ENCODE data around the gene ANXA3.
"Not testable (repeated sequence)": the region's sequence is repeated elsewhere in the genome, so short reads cannot be mapped to it uniquely, and the experiment has no call there.

ANXA3 gene

DNA sequence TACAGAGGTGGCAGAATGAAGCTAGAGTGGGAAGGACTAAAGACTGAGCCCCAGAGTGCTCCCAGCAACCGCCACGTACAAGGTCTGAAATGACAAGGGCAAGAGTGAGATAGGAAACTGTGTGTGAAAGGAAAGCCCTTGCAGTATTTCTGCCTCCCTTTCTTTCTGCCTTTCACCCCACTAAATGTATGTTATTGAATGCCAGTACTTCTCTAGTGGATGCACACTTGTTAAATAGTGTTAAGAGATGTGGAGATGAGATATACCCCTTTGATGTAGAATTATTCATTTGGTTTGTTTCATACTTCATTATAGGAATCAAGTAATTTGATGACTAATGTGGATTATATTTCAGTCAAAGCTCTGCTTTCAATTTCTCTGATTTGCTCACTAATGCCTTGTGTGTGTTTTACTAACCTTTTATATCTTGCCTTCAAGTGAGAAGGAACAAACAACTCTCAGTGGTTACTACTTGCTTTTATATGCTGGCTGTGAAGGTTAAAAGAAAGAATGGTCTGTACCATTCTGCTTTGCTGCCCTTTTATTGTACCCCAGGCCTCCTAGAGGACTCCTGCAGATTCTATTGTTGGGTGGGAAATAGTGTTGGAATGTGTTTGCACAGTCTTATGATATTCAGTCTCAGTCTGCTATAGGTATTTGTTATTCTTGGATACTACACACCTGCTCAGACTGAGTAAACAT is 8.0 kb upstream of the ANXA3 start:
- DNase-seq (ENCODE audit: low spot score): no peak

DNA sequence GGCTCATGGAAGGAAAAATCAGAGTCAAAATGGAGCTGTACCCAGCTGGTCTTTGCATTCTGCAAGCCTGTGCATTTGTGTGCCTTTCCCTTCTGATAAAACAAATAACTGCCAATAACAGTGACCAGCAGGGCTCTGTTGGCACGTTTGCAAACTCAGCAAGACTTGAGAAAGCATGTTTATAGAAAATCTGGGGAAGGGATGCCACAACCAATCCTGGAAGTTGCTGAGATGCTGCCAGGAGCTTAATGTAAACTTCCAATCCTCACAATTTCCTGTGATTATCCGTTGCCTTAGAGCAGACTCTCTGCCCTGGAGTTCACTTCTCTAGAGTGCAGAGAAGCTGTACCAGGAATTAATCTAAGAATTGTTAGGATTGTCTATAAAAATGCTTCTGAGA is 6.9 kb upstream of the ANXA3 start:
- DNase-seq (ENCODE audit: low spot score): no peak

DNA sequence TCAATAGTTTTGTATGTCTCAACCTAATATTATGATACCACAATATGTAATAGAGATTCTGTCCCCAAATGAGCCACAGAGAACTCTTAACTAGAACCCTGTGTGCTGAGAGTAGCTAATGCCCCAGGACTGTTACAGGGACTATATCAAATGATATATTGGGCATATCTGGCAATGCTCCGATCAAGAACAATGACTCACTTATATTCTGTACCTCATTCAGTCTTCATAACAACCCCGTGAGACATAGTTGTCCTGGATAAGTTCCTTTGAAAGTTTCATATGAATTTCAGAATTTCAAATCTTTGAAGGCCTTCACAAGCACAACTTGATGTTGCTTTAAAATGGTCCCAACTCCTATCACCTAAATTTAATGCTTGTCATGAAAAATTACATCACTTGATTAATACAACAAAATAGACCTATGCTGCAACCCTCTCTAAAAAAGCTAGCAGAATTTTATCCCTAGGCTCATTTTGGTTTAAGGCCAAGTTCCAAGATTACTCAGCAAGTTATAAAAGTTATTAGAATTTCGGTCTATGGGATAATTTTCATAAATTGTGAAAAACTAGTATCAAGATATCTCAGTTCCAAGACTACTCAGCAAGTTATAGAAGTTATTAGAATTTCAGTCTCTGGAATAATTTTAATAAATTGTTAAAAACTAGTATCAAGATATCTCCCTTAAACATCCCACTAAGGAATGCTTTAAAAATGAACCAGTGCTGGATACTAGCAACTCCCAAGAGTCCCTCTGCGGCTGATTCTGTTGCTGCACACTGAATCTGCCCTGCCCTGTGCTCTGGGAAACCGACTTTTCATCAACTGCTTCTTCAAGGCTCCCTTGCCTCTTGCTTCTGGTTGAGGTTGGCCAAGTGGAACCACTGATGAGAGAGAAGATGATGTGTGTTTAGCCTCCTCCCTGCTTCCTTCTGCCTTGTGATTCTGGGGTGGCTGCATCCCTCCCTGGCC is 6.0 kb upstream of the ANXA3 start:
- no peak for DNase-seq (ENCODE audit: low spot score)

DNA sequence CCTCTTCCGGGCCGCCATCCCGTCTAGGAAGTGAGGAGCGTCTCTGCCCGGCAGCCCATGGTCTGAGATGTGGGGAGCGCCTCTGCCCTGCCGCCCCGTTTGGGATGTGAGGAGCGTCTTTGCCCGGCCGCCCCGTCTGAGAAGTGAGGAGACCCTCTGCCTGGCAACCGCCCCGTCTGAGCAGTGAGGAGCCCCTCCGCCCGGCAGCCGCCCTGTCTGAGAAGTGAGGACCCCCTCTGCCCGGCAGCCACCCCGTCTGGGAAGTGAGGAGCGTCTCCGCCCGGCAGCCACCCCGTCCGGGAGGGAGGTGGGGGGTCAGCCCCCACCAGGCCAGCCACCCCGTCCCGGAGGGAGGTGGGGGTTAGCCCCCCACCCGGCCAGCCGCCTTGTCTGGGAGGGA is 3.7 kb upstream of the ANXA3 start:
- not testable (repeated sequence) for DNase-seq (ENCODE audit: low spot score)

DNA sequence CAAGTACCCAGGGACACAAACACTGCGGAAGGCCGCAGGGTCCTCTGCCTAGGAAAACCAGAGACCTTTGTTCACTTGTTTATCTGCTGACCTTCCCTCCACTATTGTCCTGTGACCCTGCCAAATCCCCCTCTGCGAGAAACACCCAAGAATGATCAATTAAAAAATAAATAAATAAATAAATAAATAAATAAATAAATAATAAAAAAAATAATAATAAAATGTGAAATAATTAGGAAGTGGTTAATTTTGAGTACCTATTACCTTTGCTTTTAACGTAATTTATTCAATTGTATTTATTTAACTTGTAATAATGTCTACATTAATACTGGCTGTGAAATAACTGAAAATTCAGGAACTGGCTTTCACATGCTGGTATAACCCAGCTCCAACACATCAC is 2.7 kb upstream of the ANXA3 start:
- DNase-seq (ENCODE audit: low spot score): not testable (repeated sequence)

DNA sequence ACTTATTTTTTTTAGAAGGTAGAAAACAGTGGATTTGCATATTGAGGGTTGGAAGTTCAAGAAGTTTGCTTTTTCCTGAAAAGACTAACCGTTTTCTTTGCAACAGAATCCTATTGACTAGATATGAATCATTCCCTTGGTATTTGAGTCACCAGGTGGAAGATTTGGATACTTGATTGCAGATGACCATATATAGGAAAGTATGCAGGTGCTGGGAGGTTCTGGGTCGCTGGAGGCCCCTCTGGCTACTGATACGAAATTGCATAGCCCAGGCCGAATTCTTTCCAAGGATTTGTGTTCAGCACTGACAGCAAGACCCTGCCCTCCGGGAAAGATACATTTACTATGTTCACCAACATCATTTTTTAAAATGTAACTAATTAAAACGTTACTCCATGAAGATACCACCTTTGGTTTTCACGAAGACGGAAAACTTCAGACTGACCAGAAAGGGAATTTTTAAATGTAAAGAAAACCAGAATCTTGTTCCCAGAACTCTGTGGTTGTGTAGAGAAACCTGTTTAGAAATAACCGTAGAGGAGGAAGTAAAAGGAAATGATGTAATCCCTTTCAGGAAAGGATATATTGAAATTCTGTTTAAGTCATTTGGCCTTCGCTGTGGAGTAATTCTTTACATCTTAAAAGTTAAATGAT is 946 bp downstream of the ANXA3 start:
- no peak for DNase-seq (ENCODE audit: low spot score)

DNA sequence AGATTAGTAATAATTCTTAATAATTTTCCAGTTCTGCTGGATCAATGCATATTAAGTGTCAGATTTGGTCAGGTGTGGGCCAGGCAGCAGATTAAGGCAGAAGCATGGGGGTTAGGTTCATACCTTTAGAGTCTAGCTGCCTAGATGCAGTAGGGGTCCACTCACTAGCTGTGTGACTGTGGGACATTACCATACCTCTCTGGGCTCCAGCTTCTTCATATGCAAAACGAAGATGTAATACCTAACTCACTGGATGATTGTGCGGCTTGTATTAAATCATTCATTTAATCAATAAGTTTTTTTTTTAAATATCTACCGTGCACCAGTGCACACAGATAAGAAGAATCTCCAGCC is 1.4 kb downstream of the ANXA3 start:
- no peak for DNase-seq (ENCODE audit: low spot score)

DNA sequence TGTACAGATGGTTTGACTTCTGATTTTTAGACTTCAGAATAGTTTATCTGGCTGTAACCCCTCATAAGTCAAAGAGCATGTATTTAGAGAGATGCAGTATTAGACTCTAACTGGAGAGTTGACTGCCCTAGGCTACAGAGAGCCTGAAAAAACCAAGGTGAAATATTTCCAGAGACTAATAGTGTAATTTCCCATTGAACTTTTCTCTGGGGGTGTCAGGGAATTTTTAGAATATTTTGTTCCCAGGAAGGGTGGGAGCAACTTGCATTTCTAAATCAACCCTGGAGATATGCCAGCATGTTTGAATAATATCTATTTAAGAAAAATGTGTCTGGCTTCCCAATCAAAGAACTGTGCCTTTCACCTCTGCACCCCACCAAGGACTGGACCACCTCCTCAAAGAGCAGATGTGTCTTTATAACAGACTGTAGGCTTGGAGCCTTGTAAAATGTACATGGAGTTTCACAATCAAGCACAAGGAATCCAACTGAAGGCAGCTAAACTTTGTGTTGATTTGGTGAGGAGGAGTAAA is 2.0 kb downstream of the ANXA3 start:
- no peak for DNase-seq (ENCODE audit: low spot score)

DNA sequence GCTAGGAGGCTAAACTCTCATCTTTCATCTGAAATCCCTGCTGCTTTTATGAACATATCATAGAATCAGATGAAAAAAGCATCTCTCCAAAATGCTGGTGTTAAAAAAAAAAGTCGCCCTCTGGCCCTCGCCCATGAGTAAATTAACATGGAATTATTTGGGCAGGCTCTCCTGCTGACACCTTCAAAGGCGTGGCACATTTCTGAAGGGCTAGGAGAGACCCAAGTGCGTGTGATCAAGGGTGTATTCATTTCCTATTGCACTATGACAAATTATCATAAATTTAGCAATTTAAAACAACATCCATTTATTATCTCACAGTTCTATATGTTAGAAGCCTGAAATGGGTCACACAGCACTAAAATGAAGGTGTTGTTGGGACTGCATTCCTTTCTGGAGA is 5.1 kb downstream of the ANXA3 start:
- DNase-seq (ENCODE audit: low spot score): no peak

DNA sequence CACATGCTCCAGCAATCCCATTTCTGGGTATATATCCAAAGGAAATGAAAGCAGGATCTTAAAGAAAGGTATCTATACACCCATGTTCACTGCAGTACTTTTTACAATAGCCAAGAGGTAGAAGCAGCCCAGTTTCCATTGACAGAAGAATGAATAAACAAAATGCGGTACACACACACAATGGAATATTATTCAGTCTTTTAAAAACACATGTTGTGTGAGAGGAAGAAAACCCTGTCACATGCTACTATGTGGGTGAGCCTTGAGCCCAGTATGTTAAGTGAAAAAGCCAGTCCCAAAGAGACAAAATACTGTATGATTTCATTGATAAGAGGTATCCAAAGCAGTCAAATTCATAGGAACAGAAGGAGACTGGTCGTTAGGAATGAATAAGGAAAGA is 6.3 kb downstream of the ANXA3 start:
- no peak for DNase-seq (ENCODE audit: low spot score)

DNA sequence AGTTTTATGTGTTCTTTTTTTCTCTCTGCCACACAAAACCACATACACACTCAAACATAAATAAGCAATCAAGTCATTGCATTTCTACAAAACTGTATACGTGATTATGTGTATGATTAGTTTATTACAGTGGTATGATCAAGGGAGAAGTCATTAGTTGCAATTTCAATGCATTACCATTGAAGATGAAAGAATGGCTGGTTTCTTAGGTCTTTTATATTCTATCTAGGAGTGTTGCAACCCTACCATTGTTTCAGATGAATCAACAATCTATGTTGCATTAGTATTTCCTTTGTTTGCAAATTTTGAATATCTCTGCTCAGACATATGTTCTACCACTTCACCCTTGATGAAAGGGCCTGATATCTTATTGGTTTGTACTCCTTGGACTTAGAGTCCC is 6.8 kb downstream of the ANXA3 start:
- DNase-seq (ENCODE audit: low spot score): no peak

DNA sequence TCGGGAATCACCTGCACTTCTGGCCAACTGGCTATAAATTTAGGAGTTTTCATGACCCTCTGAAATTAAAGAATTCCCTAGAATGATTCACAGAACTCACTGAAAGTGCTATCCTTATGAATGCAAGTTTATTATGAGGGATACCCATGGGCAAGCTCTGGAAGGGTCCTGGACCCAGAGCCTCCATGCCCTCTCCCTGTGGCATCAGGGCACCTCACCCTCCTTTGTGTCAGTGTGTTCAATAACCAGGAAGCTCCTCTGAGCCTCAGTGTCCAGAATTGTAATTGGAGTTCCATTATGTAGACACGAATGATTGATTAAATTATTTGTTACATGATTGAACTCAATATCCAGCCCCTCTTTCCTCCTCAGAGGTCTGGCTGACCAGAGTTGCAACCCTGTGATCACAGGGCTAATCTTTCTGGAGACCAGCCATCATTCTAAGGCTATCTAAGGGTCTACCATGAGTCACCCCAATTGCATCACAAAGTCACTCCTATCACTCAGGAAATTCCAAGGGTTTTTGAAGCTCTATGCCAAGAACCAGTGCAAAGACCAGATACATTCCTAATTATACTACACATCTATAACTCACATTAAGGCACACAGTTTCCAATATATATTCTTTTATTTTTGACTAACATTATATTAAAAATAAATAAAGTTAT is 8.9 kb downstream of the ANXA3 start:
- DNase-seq (ENCODE audit: low spot score): no peak

DNA sequence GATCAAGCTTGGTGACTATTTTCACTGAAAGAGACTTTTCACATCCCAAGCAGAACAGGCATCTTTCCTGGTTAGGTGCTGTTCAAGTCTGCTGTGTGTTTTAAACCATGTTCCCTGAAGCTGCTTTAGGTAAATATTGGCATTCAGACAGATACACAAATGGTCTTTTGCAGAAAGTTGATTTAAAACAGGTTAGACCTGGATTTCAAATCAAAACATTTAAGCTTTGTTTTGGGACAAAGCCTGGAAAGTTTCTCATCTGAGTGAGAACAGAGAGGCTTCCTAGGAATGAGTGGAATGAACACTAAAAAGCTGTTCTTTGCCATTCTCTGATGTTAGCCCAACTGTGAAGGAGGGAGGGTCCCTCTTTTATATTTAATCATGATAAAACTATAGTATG is 10.1 kb downstream of the ANXA3 start:
- DNase-seq (ENCODE audit: low spot score): no peak

DNA sequence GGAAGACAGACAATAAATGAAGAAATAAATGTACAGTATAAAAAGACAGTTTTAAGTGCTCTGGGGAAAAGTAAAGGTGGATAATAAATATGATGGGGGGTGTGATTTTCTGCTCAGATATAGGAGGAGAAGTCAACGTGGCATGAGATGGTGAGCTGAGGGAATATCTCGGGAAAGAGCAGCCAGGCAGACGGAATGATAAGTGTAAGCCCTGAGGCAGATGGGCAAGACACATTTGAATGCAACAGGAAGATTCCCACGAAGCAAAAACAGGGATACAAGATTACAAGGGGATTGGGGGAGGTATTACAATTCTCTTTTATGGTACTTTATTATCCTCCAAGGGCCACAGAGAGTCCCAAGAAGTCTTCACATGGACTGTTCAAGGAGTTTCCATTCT is 11.1 kb downstream of the ANXA3 start:
- no peak for DNase-seq (ENCODE audit: low spot score)

DNA sequence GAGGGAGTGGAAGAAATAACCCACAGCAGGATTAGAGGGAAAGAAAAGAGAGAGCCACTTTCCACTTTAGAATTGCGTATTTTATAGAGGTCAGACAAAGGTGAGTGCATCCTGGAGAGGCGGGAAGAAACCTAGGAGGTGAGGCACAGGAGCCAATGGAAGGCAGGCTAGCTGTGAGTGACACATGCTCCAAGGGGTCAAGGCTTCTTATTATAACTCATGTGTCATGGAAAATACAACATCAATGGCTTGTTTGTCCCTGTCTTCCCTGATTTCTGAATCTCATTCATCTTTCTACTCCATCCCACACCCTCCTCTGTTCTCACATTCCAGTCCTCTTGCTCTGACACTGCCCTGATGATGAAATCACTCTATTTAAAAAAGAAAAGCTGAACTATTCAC is 14.4 kb downstream of the ANXA3 start:
- no peak for DNase-seq (ENCODE audit: low spot score)

DNA sequence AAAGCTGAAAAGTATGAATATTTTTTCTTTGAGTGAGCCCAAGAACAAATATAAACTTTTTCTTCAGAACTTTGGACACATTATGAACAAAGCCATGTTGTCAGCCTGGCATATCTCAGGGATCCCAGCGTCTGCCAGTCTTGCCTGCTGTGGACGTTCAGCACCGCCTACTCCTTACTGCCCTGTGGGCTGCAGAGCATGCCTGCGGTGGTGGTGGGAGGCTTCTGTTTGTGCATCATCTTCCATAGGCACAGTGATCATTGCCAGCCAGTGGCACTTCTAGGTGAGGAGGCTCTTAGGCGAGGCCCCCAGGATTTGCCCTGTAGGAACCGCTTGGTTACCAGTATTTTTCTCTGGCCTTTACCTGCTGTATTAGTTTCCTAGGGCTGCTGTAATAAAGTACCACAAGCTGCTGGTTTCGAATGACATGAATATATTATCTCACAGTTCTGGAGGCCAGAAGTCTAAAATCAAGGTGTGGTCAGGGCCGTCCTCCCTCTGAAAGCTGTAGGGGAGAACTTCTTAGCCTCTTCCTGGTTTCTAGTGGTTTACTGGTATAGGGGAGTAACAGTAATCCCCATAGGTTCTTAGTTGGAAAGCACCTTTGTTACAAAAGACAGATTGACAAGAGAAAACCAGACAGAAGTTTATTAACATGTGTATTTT is 15.4 kb downstream of the ANXA3 start:
- no peak for DNase-seq (ENCODE audit: low spot score)

DNA sequence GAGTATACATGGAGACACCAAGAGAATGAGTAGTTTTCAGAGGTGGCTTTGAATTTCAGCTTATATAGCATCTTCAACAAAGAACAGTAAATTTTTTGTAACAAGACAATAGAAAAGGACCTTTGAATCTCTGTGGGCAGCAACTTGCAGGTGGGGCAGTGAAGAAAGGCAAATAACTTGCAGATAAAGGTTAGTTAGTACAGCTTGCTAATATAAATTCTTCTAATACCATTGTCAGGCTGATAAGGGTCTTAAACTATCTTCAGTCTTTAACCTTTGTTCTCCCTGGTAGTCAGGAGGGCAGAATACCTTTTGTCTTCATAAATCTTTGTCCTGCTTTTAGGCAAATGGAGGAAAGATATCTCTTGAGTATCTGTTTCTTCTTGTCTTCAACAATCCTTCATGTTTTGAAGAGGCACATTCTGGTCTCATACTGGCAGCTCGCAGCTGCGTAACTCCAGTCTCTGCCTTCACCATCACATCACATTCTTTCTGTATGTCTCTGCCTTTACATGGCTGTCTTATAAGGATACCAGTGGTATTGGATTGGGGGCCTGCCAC is 16.0 kb downstream of the ANXA3 start:
- no peak for DNase-seq (ENCODE audit: low spot score)

DNA sequence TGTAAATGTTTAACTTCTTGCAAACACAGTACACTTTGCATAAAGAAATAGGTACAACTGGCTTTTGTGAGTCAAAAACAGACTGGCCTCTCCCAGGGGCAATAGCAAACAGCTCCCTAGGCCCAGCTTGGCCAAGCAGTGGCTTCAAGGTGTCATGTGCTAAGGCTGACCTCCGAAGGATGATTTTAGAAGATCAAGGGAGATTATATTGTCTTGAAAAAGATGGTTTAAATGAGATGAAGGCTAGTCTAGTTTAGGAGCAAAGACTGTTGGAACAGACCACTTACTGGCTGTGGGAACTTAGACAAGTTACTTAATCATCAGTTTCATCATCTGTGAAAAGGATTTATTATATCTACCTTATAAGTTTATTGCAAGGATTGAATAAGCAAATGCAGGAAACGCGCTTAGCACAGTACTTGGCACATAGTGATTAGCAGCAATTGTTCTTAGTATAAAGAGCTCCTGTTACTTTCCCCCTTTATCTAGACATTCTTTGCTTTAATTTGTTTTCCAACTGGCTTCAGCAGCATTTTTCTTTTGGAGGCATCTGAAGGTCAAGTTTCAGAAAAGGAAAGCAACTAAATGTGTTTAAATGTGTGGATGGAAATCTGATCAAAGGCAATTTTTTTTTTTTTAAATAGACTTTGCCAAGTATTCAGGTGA is 17.2 kb downstream of the ANXA3 start:
- no peak for DNase-seq (ENCODE audit: low spot score)

DNA sequence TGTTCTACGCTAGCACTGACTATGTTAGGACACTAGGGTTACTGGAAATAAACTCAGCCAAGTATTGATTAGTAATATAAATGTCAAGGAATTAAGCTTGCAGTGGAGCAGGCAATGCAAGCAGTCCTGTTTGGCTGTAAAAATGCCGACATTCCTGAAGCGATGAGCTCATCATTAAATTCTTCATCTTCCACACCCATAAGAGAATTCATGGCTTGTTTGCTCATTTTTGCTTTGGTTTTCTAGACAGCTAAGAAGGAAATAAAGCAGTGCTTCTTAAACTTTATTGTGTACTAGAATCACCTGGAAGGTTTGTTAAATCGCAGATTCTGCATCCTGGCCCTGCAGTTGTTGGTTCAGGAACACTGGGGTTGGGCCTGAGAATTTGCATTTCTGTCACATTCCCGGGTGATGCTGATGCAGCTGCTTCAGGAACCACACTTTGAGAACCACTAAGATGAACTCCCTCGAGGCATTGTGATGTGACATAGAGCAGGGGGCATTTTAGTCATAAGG is 17.8 kb downstream of the ANXA3 start:
- no peak for DNase-seq (ENCODE audit: low spot score)

DNA sequence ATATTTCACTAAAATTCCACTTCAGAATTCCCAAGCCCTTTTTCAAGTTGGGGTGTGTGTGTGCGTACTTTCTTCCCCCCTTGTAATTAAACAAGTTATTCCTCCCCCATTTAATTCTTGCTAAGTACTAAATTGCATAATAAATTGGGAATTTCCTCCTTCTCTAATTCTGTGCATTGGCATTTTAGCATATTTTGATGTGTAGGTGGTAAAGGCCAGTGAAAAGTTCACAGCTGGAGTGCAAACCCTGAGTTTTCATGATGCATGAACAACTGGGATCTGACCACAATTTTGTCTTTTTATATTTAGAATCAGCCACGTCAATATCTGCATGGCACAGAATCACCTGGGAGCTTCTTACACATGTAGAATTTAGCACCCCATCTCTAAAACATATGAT is 18.5 kb downstream of the ANXA3 start:
- no peak for DNase-seq (ENCODE audit: low spot score)

DNA sequence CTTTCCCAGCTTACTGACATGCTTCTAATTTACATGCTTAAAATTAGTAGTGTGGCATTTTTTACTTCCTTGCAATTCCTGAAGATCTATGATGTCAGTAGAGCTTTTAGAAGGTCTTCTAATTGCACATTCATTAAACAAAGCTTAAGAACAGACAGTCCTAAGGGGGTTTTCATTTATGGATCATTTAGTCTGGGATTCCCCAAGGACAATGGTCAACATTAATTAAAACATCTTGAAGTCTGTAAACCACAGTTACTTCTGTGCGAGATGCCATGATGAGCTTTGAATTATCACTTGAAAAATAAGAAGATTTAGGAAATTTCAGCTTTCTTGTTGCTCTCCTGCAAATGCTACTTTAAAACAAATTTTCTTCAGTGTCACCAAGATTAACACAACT is 20.2 kb downstream of the ANXA3 start:
- DNase-seq (ENCODE audit: low spot score): no peak

Measured in RKO (cell line).